CD4-positive, alpha-beta T cell treated with Interleukin-12 subunit alpha and Interleukin-12 subunit beta, for 1 hour (primary cell): Measurements from ENCODE around the gene TKT.

ENCODE experiments used
- DNase-seq: peaks from one replicate; pipeline ENCODE4 v3.0.0-alpha.2; 2020

Gene TKT

DNA sequence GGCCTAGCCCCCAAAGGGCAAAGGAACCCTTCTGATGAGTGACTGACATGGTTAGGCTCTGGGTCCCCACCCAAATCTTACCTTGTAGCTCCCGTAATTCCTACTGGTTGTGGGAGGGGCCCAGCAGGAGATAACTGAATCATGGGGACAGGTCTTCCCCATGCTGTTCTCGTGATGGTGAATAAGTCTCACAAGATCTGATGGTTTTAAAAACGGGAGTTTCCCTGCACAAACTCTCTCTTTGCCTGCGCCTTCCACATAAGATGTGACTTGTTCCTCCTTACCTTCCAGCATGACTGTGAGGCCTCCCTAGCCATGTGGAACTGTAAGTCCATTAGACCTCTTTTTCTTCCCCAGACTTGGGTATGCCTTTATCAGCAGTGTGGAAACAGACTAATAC lies 16.9 kb downstream of the TKT start:
- no peak for DNase-seq

DNA sequence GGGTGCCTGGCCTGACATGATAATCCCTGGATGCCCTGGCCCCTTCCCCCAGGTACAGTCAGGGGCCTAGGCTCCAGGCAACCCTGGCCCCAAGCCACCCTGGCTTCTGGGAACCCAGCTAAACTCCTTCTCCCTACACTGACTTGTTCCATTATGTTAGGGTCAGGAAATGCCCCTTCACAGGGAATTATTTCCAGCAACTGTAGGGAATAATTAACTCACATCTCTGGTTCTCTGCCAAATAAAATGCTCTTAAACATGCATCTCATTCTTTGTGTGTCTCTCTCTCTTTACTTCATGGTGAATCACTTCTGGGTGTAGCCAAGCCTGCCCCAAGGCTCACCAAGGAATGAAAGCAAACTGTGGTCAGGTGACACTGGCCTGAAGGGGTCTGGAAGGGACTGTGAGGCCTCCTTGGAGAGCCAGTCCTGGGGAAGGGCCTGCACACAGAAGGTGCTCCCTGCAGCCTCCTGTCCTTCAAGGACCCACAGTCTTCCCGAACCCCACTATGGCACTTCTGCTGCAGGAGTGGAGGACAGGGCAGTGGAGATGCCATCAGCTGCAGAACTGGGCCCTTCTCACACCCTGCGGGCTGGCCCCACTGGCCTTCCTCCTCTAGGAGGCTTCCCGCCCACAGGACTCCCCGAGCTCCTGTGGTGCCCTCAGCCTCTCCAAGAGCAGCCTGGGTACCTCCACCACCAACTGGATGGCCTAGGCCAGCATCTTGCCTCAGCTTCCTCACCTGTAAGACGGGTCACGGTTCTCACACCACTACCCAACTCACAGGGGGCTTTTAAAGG lies 17.6 kb downstream of the TKT start:
- no peak for DNase-seq

DNA sequence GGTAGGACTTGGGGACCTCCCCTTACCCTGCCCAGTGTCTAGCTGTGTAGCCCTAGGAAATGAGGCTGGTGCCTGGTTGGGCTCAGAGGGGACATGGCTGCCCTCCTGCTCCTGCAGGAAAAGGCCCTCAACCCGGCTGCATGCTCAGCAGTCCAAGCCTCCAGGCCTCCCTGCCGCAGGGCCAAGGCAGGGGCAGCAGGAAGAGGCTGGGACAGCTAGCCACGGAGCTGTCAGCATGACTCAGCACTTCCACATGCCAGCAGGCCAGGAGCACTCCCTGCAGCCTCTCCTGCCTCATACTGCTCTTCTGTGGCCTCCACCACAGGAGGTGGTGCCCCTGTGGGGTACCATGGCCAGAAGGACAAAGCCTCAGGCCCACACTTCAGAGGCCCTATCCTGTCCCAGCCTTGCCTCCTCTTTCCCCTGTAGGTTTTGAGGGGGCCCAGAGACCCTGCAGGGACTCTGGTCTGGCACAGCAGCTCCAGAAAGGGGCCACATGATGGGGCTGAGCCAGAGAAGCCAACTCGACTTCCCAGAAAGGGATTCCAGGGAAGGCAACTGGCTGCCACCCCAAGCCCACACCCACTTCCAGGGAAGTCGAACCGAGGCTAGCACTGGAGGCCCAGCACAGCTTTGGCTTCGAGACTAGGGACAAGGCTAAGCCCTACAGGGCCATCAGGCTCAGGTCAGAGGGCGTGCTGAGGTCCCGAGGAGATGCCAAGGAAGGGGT lies 19.5 kb downstream of the TKT start:
- DNase-seq, result no peak

DNA sequence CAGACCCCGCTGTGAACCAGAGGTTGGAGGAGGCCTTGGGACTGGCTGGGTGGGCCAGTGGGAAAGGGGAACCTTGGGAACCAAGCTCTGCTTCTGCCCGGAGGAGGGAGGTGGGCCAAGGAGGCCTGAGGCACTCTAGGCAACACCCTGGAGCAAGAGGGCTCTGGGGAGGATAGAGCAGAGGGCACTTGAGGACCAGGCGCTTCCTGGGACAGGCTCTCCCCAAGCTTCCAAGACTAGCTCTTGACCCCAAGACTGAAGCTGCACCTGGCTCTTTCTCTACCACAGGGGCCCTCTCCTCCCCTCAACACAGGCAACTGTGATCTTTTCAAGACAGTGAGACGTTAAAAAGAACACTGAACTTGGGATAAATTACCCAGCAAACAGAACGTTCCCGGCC lies 20.3 kb downstream of the TKT start:
- no peak for DNase-seq

DNA sequence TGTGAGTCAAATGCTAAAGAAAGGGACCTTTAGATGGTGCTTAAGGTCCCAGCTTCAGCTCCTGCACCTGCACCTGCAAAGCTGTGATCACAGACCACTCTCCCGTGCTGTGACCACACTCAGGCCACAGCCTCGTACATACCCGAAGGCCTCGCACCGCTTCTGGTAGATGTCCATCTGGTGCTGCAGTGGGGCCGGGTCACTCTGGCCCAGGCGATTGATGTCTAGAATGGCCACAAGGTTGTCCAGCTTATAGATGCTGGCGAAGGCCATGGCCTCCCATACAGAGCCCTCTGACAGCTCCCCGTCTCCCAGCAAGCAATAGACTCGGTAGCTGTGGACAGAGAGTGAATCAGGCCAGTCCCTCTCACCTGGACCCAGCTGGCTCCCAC lies 21.0 kb downstream of the TKT start:
- DNase-seq, result no peak

DNA sequence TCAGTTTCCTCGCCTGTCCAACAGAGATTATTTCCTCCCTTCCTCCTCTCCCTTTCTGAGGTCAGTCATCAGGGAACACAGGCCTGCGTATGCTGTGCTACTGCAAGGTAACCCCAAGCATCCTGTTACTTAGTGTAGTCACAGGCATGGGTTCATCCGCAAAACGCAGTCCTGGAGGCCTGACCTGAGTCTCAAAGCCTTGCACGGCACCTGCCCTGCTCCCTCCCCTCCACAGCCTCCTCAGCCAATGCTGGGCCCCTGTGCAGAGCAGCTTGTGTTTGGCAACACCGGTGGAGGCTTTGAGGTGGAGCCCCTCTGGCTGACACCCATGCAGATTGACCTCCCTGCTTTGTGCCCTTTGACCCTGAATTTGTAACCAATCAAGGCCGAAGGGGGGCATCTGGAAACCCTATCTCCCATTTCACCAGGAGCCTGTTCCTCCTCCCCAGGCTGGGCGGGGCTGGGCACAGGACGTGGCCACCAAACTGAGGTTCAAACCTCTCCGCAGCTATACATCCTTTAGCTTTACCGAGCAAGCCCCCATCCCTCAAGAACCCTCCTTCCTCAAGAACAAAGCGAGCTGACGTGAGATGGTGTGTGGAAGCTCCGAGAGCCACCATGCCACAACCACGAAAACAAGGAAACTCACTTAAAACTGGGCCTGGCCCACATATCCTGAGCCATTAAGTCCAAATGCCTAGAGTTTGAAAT lies 21.5 kb downstream of the TKT start:
- no peak for DNase-seq

DNA sequence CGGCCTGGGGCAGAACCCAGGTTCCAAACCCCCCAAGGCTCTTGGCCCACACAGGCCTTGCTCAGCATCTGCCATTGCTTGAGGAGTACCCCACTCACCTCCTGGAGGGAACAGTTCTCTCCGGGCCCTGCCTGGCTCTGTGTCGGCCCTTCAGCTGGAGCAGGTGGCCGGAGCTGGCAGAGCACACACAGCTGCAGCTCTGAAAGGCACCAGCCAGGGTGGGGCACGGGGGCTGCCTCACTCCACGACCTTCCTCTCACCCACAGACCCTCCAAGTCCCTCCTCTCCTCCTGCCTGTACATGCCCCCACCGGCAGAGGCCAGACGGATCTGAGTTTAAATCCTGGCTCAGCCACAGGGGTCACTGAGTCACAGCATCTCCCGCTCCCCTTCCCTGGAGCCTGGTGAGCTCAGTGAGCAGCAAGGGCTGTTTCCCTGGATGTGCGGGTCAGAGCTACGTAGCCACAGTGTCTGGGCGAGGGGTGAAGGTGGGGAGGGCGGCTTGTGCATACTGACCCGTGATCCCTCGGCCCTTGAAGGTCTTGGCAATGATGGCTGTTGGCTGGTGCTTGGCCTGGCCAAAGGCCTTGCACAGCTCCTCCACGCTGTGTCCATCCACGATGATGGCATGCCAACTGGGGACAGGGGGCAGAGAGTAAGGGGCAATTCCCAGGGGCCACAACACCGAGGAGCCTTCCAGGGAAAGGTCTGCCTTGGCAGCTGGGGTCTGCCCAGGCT lies 23.0 kb downstream of the TKT start:
- DNase-seq, result no peak

DNA sequence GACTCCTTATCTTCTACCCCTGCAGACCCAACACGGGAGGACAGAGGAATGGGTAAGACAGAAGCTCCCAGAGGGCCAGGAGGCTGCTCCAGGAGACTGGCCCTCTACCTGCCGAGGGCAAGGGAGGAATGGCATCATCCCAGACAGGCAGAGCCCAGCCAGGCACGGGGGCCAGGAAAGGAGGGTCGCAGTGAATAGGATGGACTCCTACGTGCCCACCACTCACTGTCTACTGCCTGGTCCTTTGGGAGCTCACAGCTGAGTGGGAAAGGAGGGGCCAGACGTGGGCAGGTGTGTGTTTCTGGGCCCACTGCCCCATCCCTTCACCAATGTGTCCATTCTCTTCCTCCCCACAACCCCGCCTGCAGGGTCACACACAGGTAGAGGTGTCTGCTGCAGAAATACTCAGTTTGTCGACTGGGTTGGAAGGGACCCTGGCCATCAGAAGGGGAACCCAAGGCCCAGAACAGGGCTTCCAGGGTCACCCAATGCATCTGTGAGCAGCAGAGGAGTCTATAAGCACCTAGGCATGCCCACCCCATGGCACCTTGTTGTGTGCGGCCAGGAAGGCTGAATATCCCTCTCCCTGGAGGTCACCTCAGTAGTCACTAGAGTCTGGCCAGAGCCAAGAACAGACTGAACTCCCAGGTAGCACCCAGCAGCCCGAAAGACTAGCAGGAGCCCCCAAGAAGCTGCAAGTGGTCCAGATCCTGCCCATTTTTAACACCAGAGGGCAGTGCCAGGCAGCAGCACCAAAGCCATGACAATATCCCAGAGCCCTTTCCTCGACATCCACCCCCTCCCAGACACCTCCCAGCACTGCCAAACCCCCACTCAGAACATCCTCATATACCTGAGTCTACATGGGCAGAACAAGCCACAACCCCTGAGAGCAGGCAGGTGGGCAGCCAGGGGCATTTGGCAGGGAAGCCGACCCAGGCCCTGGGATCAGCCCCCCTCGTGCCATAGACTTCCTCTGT lies 24.0 kb downstream of the TKT start:
- no peak for DNase-seq

DNA sequence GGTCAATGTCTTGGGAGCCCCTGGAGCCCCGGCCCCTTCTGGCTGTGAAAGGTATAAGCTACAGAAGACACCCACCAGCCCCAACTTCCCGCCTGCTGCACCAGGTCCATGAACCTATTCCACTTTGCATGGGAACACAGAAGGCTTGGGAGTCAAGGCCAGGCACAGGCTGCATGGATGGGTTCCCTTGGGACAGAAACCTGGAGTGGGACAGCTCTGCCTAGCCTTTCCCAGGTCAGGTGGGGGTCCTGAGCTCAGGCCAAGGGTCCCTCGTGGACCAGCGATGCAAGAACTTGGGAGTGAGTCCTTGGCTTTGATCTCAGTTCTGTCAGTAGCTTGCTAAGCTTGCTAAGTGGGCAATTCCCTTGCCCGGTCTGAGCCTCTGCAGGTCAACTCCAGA lies 25.0 kb downstream of the TKT start:
- no peak for DNase-seq

DNA sequence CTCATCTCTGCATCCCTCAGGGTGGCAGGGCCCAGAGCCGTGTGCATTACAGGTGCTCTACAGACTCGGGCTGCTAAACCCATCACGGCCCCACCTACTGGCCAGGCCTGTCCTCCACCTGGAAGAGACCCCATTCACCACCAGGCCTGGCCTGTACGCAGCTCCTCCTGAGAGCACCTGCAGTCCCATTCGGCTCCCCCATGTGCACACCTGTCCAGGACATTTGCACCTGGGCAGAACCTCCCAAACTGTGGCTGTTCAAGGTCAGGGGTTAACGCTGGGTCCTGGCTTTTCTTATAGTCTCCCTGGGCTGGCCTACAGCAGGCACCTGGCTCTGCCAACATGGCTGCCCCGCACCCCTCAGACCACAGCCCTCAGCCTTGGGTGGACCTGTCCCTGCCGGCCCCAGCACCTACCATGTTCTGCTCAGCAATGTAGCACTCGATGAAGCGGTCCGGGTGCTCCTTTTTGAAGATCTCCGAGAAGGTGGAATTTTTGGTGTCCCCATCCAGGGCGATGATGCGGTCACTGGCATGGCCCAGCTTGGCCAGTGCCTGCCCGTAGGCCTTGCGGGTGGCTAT lies 25.7 kb downstream of the TKT start:
- no peak for DNase-seq

DNA sequence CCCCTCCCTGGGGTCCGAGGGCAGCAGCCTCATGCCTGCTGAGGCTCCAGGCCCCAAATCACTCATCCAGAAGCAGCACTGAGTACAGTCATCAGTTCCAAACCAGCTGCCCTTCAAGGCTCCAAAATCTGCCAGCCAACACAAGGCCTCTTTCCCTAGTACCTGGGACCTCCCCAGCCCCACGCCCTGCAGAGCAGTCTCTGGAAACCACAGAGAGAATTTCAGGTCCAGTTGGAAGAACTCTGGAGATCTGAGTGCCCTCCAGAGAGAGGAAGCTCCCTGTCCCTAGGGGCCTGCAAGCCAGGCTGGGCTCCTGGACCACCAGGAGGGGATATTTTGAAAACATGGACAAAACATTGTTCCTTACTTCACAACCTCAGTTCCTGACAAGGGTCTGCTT lies 26.2 kb downstream of the TKT start:
- DNase-seq, result no peak

DNA sequence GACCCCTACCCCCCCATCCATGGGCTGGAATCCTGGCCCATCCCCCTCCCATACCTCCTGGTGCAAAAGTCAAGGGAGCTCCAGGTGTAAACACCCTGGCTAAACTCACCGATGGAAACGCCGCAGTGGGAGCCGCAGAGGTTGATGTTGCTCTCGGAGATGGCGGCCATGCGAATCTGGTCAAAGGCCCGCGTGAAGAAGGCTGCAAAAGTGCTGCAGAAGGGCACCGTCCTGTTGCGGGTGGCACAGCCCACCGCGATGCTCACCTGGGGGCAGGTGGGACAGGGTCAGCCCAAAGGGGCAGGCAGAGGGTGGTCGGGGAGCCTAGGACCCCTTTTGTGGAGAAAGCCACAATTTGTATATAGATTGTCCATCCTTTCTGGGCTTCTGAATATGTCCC lies 26.7 kb downstream of the TKT start:
- DNase-seq, result no peak

DNA sequence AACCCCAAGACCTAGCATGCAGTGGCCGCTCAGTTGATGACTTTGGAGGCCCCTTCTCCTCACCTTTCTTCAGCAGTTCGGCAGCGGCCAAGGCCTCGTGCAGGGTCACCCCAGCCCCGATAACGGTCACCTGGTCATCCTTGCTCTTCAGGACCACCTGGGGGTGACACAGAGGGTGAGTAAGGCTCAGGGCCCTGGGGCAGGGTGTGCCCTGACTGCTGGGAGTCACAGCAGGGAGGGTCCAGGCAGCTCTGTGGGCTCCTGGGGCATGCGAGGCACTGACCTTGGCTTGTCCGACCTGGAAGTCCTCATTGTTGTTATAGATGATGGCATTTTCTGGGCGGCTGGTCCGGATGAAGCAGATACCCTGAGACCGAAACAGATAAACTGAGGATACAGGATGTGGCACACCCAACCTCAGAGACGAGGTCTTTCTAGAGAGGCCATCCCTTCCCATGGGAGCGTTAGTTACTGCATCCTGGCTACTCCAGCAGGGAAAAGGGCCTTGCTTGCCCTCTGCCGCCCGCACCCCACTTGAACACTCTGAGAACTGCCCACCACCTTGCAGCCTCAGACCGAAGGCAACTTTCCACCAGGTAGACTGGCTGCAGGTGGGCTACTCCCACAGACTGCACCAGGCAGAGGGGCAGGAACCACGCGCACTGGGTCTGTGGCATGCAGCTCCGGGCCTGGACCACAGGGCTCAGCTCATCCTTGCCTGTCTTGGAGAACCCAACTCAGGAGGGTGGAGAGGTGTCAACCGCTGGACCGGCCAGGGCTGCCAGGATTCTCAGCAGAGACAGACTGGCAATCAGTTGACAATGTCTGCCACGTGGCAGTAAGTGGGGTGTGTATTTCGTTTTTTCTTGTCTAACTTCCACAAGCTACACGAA lies 27.6 kb downstream of the TKT start:
- no peak for DNase-seq

DNA sequence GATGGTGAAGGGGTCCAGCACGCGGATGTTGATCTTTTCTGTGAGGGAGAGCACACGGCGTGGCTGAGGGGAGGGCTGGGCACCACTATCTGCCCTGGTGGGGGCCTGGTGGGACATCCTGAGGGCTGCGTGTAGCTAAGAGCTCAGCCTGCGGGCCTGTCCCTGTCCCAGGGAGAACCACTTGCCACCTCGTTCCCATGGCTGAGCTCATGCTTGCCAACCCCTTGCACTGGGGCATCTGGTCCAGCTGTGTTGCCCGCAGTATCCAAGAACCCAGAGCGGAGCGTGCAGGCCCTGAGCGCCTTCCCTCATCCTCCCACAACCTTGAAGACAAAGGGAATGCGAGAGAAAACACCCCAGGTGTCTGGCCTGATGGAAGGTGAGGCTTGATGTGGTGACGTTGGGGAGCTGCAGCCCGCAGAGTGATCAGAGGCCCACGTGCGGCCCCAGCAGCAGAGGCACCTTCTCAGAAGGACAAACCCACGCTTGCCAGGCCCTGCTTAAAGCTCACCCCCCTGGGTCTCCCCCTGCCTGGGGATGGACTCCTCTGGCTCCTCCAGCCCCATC lies 28.9 kb downstream of the TKT start:
- DNase-seq, result no peak

DNA sequence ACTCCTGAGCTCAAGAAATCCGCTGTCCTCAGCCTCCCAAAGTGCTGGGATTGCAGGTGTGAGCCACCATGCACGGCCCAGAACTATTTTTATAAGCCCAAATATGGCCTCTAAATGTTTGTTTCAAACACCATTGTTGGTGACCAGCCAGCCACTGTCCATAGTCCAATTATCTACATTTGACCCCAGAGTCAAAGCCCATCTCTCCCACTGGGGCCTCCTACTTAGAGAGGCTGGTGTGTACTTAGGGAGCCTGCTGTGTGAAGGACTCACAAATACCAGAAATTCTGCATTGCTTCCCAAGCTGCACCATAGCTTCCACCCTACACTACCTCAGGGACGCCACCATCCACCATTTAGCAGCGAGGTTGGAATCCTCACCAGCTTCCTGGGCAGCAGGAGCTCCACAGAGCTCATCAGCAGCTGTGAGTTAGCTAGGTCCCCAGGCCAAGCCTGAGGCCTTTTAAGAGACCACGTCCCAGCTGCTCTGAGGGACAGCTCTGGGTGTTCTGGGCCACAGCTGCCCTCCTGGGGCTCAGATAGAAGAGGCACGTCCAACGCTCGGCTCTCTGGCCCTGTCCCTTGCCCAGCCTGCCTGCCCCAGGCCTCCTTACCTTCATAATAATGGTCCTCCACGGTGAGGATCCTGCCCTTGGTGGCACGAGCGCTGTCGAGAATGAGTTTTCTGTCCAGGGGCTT lies 29.5 kb downstream of the TKT start:
- no peak for DNase-seq

DNA sequence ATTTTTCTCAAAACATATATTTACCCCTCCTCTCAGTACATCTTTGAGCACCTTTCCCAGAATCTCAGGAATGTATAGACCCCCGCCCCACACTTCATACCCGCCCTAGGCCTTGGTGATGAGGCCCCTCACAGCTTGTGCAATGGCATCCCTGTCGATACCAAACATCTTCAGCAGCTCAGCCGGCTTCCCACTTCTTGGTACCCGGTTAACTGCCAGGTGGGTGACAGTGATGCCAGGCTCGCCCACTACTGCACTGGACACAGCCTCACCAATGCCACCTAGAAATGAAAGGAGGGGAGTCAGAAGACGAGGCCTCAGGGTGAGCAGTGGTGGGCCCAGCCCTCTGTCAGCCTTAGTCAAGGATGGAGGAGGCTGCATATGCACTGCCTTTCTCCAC lies 30.2 kb downstream of the TKT start:
- no peak for DNase-seq

DNA sequence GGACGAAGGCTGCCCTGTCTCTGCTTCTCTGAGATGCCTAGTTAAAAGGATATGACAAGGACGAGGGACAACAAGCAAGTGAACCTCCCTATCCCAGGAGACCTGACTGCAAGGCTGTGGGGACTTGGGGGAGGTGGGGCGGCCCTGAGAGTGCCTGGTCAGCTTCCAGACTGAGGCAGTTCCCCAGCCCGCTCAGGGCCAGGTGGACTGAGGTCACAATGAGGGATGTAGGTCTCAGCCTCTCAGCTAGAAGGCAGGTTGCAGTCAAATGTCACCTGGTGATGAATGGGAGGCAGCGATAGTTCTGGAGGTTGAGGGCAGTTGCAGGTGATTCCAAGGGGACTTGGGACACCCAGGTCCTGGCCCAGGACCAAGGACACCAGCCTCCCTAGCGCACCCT lies 30.6 kb downstream of the TKT start:
- no peak for DNase-seq

DNA sequence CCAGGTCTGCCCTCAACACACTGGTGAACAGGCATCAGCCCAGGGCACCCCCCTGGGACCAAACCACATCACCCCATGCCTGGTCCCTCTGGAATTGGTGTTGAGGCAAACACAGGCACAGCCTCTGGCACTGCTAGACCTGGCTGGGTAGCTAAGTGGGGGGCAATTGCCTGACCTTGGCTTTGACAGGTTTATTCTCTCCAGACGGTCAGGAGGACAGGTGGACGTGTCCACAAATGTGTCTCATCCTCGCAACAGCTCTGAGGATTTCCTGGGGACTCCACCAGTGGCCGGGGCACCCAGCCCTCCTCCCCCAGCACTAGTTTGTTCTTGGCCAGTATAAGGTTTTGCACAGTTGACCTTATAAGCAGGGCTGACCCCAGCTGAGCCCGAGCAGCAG lies 31.3 kb downstream of the TKT start:
- no peak for DNase-seq

DNA sequence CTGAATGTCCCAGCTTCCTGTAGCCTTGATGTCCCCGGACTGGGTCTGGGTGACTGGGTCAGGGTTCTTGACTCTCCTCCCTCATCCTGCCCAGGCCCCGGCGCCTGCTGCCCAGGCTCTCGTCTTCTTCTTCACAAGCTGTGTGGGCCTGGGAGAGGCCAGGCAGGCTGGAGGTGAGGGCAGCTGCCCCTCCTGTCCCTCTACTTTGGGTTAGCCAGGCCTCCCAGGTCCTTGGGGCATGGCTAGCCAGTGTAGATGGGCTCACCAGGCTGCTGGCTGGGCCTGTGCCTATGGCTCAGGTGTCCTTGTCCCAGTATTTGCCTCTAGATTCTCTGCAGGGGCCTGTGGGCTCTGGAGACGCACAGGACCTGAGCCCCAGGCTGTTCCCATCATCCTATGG lies 31.8 kb downstream of the TKT start:
- DNase-seq, result no peak

DNA sequence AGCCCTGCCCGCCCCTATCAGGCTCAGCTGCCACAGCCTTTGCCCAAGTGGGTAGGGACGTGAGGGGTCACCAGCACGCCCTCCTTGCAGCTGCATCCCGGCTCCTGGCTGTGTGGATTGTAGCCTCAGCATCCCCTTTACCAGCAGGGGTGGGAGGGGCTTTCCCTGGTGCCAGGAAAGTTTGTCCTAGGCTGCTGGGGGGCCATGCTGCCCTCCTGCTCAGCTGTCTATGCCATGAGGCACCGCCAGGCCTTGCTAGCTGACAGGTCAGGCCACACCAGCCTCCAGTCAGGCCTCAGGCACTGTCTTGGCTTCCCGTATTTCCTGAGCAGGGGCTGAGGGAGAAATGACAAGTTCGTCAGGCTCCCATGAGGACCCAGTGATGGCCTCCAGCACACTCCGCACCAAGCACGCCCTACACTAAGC lies 32.3 kb downstream of the TKT start:
- DNase-seq, result no peak
